ENCODE measurements around the gene GAL3ST3.
A peak's percentile ranks its signal among the peaks of the same experiment; 100 is the strongest.
"Not testable (repeated sequence)": the region's sequence is repeated elsewhere in the genome, so short reads cannot be mapped to it uniquely, and the experiment has no call there.

Gene GAL3ST3

GRCh38 chr11:66042996-66043906 lies 5.7 kb downstream of the GAL3ST3 start:
- DNase-seq = no peak

GRCh38 chr11:66042227-66042995 lies 6.5 kb downstream of the GAL3ST3 start:
- DNase-seq = no peak

GRCh38 chr11:66039765-66040164 lies 9.2 kb downstream of the GAL3ST3 start:
- DNase-seq = no peak

GRCh38 chr11:66037327-66037726 lies 11.6 kb downstream of the GAL3ST3 start:
- DNase-seq = no peak

GRCh38 chr11:66036334-66036710 lies 12.6 kb downstream of the GAL3ST3 start:
- DNase-seq = no peak

GRCh38 chr11:66035653-66036333 lies 13.2 kb downstream of the GAL3ST3 start:
- no peak for DNase-seq

GRCh38 chr11:66032957-66033735 lies 15.8 kb downstream of the GAL3ST3 start:
- DNase-seq = no peak

GRCh38 chr11:66026017-66026529 lies 22.9 kb downstream of the GAL3ST3 start, which contains the start of gene CATSPER1:
Gene CATSPER1 (minus strand): TSS chr11:66026479. CDS start chr11:66026379, 100 bp downstream.
- peak; percentile 15 for DNase-seq

- DNase-seq = not testable (repeated sequence)
Measured at GRCh38 chr11:66023186-66023440, 25.8 kb downstream of the GAL3ST3 start.

GRCh38 chr11:66022401-66023185 lies 26.4 kb downstream of the GAL3ST3 start:
- peak; percentile 88 for DNase-seq

- peak; percentile 92 for DNase-seq
Measured at GRCh38 chr11:66020618-66021357, 28.2 kb downstream of the GAL3ST3 start.

- DNase-seq = no peak
Measured at GRCh38 chr11:66020212-66020611, 28.7 kb downstream of the GAL3ST3 start.

- DNase-seq = no peak
Measured at GRCh38 chr11:66017321-66017720, 31.6 kb downstream of the GAL3ST3 start.

- no peak for DNase-seq
Measured at GRCh38 chr11:66016793-66017177, 32.2 kb downstream of the GAL3ST3 start.

- DNase-seq = no peak
Measured at GRCh38 chr11:66015936-66016792, 32.8 kb downstream of the GAL3ST3 start.

GRCh38 chr11:66015454-66015881 lies 33.5 kb downstream of the GAL3ST3 start:
- DNase-seq = peak; percentile 98

- DNase-seq = peak; percentile 55
Measured at GRCh38 chr11:66014804-66015453, 34.0 kb downstream of the GAL3ST3 start.

- no peak for DNase-seq
Measured at GRCh38 chr11:66013762-66014100, 35.2 kb downstream of the GAL3ST3 start.
